K562 (cell line): Measurements from ENCODE around the gene GAL3ST2.
"Not testable (repeated sequence)": the region's sequence is repeated elsewhere in the genome, so short reads cannot be mapped to it uniquely, and the experiment has no call there.

ENCODE experiments used
- CTCF ChIP-seq, 3 experiments: IDR thresholded peaks in 2 of 3; conservative IDR thresholded peaks in 1 of 3; 2 replicates each; pipeline ENCODE4 v1.5.1; 2011 to 2012; ENCODE audit warnings: low read length in 3 of 3, mild to moderate bottlenecking in 3 of 3, control low read depth in 2 of 3, improper control_type of control experiment in 1 of 3, inconsistent platforms in 1 of 3, low read depth in 1 of 3, mixed read lengths in 1 of 3, moderate library complexity in 1 of 3; ENCODE audit not compliant: insufficient read depth in 2 of 3
- GABPB1 ChIP-seq: sonication (generic); formaldehyde crosslinking; IDR thresholded peaks from 2 replicates; pipeline ENCODE4 v1.8.0; 2022; ENCODE audit warnings: mild to moderate bottlenecking, missing genetic modification reagents
- GATAD2B ChIP-seq: fragments of 450-650 bp; IDR thresholded peaks from 2 replicates; pipeline ENCODE4 v1.6.1; 2017; ENCODE audit warnings: mild to moderate bottlenecking, borderline replicate concordance
- KLF16 ChIP-seq: IDR thresholded peaks from 2 replicates; pipeline ENCODE4 v1.6.1; 2016; ENCODE audit warnings: antibody characterized with exemption
- POLR2A ChIP-seq: fragments of 450-650 bp; conservative IDR thresholded peaks from 2 replicates; pipeline ENCODE4 v1.6.1; 2016
- POLR3A ChIP-seq: IDR thresholded peaks from 2 replicates; pipeline ENCODE4 v1.6.1; 2011; ENCODE audit warnings: borderline replicate concordance, mild to moderate bottlenecking, moderate library complexity; ENCODE audit not compliant: insufficient read length, insufficient read depth; ENCODE audit errors: extremely low read depth
- SIX5 ChIP-seq, 2 experiments: IDR thresholded peaks; 2 replicates each; pipeline ENCODE4 v1.6.1; 2011; ENCODE audit warnings: low read length in 2 of 2, borderline replicate concordance in 1 of 2, low read depth in 1 of 2, mild to moderate bottlenecking in 1 of 2, moderate library complexity in 1 of 2; ENCODE audit not compliant: insufficient read depth in 1 of 2
- ZNF324 ChIP-seq: fragments of 250-450 bp; sonication (Bioruptor Pico); IDR thresholded peaks from 2 replicates; pipeline ENCODE4 v1.4.0; 2020; ENCODE audit warnings: mild to moderate bottlenecking
- TF ChIP-seq, protein P1 (sequence below): fragments of 250-450 bp; sonication (Bioruptor Pico); IDR thresholded peaks from 2 replicates; pipeline ENCODE4 v1.5.0; 2020; ENCODE audit warnings: mild to moderate bottlenecking, borderline replicate concordance

DNA sequence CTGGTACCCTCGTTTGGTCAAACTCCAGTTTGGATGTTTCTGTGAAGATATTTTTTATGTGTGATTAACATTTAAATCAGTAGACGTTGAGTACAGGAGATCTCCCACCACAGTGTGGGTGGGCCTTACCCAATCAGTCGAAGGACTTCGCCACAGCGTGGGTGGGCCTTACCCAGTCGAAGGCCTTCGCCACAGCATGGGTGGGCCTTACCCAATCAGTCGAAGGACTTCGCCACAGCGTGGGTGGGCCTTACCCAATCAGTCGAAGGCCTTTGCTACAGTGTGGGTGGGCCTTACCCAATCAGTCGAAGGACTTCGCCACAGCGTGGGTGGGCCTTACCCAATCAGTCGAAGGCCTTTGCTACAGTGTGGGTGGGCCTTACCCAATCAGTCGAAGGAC, 16.7 kb upstream of the GAL3ST2 start:
- TF ChIP-seq POLR2A; KLF16; GATAD2B; GABPB1 (CRISPR knock-in tag); SIX5 (IDR thresholded peaks at IDR 0.05; ENCODE audit: borderline replicate concordance in 1 of 2, insufficient read depth in 1 of 2, low read depth in 1 of 2, low read length in 2 of 2); CTCF (IDR thresholded peaks at IDR 0.05 in 2 of 3, conservative IDR thresholded peaks at IDR 0.05 in 1 of 3; ENCODE audit: insufficient read depth in 2 of 3, low read depth in 1 of 3, low read length in 3 of 3); ZNF324; POLR3A: not testable (repeated sequence)
- TF ChIP-seq, protein P1, sequence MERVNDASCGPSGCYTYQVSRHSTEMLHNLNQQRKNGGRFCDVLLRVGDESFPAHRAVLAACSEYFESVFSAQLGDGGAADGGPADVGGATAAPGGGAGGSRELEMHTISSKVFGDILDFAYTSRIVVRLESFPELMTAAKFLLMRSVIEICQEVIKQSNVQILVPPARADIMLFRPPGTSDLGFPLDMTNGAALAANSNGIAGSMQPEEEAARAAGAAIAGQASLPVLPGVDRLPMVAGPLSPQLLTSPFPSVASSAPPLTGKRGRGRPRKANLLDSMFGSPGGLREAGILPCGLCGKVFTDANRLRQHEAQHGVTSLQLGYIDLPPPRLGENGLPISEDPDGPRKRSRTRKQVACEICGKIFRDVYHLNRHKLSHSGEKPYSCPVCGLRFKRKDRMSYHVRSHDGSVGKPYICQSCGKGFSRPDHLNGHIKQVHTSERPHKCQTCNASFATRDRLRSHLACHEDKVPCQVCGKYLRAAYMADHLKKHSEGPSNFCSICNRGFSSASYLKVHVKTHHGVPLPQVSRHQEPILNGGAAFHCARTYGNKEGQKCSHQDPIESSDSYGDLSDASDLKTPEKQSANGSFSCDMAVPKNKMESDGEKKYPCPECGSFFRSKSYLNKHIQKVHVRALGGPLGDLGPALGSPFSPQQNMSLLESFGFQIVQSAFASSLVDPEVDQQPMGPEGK, result not testable (repeated sequence)
